ENCODE measurements around the gene DPP8. TPM values are rescaled to one million over a fixed set of nuclear protein-coding genes. Genes with fewer than 3 reads are reported as not detected.

Gene DPP8
- total and polyA plus RNA-seq, 2 donors (not counting 1 experiment from before 2014, with no cell fraction given), result 17.1 to 65.2 TPM

DNA sequence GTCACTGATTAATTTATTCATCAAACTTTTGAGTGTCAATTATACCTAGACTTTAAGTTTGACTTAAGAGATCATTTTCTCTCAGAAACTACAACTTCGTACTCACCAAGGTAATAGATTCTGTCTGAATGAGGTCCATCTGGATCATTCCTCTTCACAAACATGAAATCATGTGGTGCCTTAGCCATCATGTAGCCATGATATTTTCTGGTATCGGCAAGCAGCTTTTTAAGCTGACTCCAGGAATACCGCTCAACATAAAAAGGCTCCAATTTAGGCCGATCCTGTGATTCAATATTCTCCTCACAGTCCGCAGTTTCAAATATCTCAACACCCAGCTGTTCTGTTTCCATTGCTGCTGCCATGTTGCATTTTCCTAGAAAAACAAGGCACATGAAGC lies 5.3 kb downstream of the DPP8 start:
- Histone ChIP-seq H3K4me1 (ENCODE audit: control insufficient read depth in 2 of 2, insufficient read depth in 2 of 2, low read length in 2 of 2) (peaks cover 10 to 15% of the 10 kb centered on the region in 2 donors), H4K20me1 (ENCODE audit: control insufficient read depth, insufficient read depth, low read length, poor library complexity, severe bottlenecking) (peaks cover 52% of the 10 kb centered on the region), H3K36me3 (replicated peaks in 1 of 2; ENCODE audit: control extremely low read depth in 1 of 2, control insufficient read depth in 1 of 2, extremely low read depth in 1 of 2, insufficient read depth in 2 of 2, low read length in 1 of 2) (peaks cover 6 to 56% of the 10 kb centered on the region in 2 experiments), H3K79me2 (ENCODE audit: control insufficient read depth, insufficient read depth, low read length) (peaks cover 56% of the 10 kb centered on the region), H3K4me2 (replicated peaks; ENCODE audit: low read depth, low read length, poor library complexity, severe bottlenecking) (no peak overlapping the region), H3K27me3 (replicated peaks in 1 of 4; ENCODE audit: control extremely low read depth in 1 of 4, control insufficient read depth in 3 of 4, insufficient read depth in 4 of 4, low read length in 3 of 4) (no peaks in the 10 kb centered on the region), H3K9me3 (ENCODE audit: control extremely low read depth in 1 of 3, control insufficient read depth in 2 of 3, insufficient read depth in 1 of 3, low read length in 2 of 3) (no peaks in the 10 kb centered on the region), H3K27ac (ENCODE audit: low read length in 2 of 2) (no peak overlapping the region), H3K9ac (ENCODE audit: low read length) (no peak overlapping the region), H3K4me3 (ENCODE audit: control extremely low read depth in 1 of 5, extremely low read depth in 1 of 5, insufficient read depth in 1 of 5, low read depth in 2 of 5, low read length in 4 of 5) (no peak overlapping the region), H2AFZ (ENCODE audit: insufficient read depth, low read depth, low read length, poor library complexity, severe bottlenecking) (no peak overlapping the region)
- no peaks in the 10 kb centered on the region for H3K27me3 Mint-ChIP-seq
- no peaks in the 10 kb centered on the region for H3K9me3 Mint-ChIP-seq (ENCODE audit: insufficient read depth)
- TF ChIP-seq, protein P1, sequence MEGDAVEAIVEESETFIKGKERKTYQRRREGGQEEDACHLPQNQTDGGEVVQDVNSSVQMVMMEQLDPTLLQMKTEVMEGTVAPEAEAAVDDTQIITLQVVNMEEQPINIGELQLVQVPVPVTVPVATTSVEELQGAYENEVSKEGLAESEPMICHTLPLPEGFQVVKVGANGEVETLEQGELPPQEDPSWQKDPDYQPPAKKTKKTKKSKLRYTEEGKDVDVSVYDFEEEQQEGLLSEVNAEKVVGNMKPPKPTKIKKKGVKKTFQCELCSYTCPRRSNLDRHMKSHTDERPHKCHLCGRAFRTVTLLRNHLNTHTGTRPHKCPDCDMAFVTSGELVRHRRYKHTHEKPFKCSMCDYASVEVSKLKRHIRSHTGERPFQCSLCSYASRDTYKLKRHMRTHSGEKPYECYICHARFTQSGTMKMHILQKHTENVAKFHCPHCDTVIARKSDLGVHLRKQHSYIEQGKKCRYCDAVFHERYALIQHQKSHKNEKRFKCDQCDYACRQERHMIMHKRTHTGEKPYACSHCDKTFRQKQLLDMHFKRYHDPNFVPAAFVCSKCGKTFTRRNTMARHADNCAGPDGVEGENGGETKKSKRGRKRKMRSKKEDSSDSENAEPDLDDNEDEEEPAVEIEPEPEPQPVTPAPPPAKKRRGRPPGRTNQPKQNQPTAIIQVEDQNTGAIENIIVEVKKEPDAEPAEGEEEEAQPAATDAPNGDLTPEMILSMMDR (IDR thresholded peaks at IDR 0.05), result no peak
- no peak for TF ChIP-seq EZH2 (IDR thresholded peaks at IDR 0.05; ENCODE audit: borderline replicate concordance, insufficient read depth, low read depth, low read length, poor library complexity, severe bottlenecking)
- no peak for DNase-seq
- no peak for ATAC-seq (ENCODE audit: low read depth)
- POLR2A ChIA-PET, result interaction anchor here (0.7 kb wide), 1 partner anchor 128 kb away, joined by 3 read pairs; no protein-coding TSS in a partner anchor
- intact Hi-C loops (cut with micrococcal nuclease), result no loop called here
- H3K4me1 Mint-ChIP-seq, result peaks cover 39% of the 10 kb centered on the region
- H3K4me3 Mint-ChIP-seq, result no peak overlapping the region
- H3K27ac Mint-ChIP-seq, result no peak overlapping the region
- 100% methylated on average over 4 of the region's 5 CpGs for WGBS (ENCODE audit: insufficient coverage)
- CTCF ChIA-PET, result no interaction called here

DNA sequence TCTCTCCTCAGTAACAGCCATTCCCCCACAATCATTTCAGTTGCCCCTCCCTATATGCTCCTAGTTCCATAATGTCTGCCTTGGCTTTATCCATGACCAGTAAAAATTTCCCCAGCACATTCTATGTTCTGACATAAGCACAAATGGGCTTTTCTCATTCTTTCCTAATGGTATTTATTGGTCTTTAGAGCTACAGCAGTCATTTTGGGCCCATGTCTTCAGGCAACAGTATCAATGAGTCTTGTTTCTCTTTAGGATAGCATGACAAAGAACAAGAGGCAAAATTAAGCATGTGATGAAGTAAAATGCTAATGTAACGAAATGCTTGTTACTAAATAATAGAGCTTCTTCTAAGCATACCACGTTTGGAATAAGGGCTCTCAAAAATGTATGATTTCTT lies 8.2 kb downstream of the DPP8 start:
- H3K27ac Mint-ChIP-seq, result no peak overlapping the region
- ATAC-seq (ENCODE audit: low read depth) (no peak), DNase-seq (no peak)
- no peak overlapping the region for H3K4me3 Mint-ChIP-seq
- peaks cover 20% of the 10 kb centered on the region for H3K4me1 Mint-ChIP-seq
- no peaks in the 10 kb centered on the region for H3K27me3 Mint-ChIP-seq
- Histone ChIP-seq H2AFZ (ENCODE audit: insufficient read depth, low read depth, low read length, poor library complexity, severe bottlenecking) (no peak overlapping the region), H3K4me3 (ENCODE audit: control extremely low read depth in 1 of 5, extremely low read depth in 1 of 5, insufficient read depth in 1 of 5, low read depth in 2 of 5, low read length in 4 of 5) (no peak overlapping the region), H3K27ac (ENCODE audit: low read length in 2 of 2) (no peak overlapping the region), H3K9ac (ENCODE audit: low read length) (no peak overlapping the region), H3K79me2 (ENCODE audit: control insufficient read depth, insufficient read depth, low read length) (peaks cover 38% of the 10 kb centered on the region), H3K36me3 (replicated peaks in 1 of 2; ENCODE audit: control extremely low read depth in 1 of 2, control insufficient read depth in 1 of 2, extremely low read depth in 1 of 2, insufficient read depth in 2 of 2, low read length in 1 of 2) (peaks cover 0 to 63% of the 10 kb centered on the region in 2 experiments), H3K4me1 (ENCODE audit: control insufficient read depth in 2 of 2, insufficient read depth in 2 of 2, low read length in 2 of 2) (no peaks in the 10 kb centered on the region), H3K9me3 (ENCODE audit: control extremely low read depth in 1 of 3, control insufficient read depth in 2 of 3, insufficient read depth in 1 of 3, low read length in 2 of 3) (no peaks in the 10 kb centered on the region), H4K20me1 (ENCODE audit: control insufficient read depth, insufficient read depth, low read length, poor library complexity, severe bottlenecking) (peaks cover 27% of the 10 kb centered on the region), H3K4me2 (replicated peaks; ENCODE audit: low read depth, low read length, poor library complexity, severe bottlenecking) (no peak overlapping the region), H3K27me3 (replicated peaks in 1 of 4; ENCODE audit: control extremely low read depth in 1 of 4, control insufficient read depth in 3 of 4, insufficient read depth in 4 of 4, low read length in 3 of 4) (no peaks in the 10 kb centered on the region)
- no peak for TF ChIP-seq EZH2 (IDR thresholded peaks at IDR 0.05; ENCODE audit: borderline replicate concordance, insufficient read depth, low read depth, low read length, poor library complexity, severe bottlenecking)
- TF ChIP-seq, protein P1 (IDR thresholded peaks at IDR 0.05), result no peak
- intact Hi-C loops (cut with micrococcal nuclease), result no loop called here
- ChIA-PET CTCF (interaction anchor here (1.0 kb wide), 1 partner anchor 132 kb away, joined by 3 read pairs; no protein-coding TSS in a partner anchor), POLR2A (no interaction called here)
- WGBS (ENCODE audit: insufficient coverage), result no CpG with 5 or more reads among the region's 2 CpGs
- no peaks in the 10 kb centered on the region for H3K9me3 Mint-ChIP-seq (ENCODE audit: insufficient read depth)

Data from B cell (primary cell).